Endothelial cell of umbilical vein (primary cell): ENCODE data around the gene FANK1. TPM values are rescaled to one million over a fixed set of nuclear protein-coding genes. Genes with fewer than 3 reads are reported as not detected.
"Not testable (repeated sequence)": the region's sequence is repeated elsewhere in the genome, so short reads cannot be mapped to it uniquely, and the experiment has no call there.

Experiments used
- BruUV-seq: library from RNA; stranded (reverse); fragments of 400-500 nt; replicated peaks from 2 replicates; lab custom pipeline; 2021; lab: Mats Ljungman, UMichigan
- CTCF ChIA-PET: fragments of 300-600, 350-600 bp; sonication (Branson Sonifier 250); formaldehyde crosslinking; loops from one replicate; lab custom pipeline; 2021; ENCODE audit warnings: antibody characterized with exemption, inconsistent platforms; lab: Charles Lee
- POLR2A ChIA-PET: fragments of 300-600, 350-600 bp; sonication (Branson Sonifier 250); formaldehyde crosslinking; loops from one replicate; lab custom pipeline; 2021; ENCODE audit warnings: antibody characterized with exemption, inconsistent platforms; lab: Charles Lee
- DNase-seq: peaks from one replicate; pipeline ENCODE4 v3.0.0-alpha.2; 2011; ENCODE audit warnings: low read depth, low spot score
- FAIRE-seq: peaks from 2 replicates; lab custom pipeline; 2011; peaks lifted over from hg19 to GRCh38; lab: Jason Lieb, UNC
- H2AFZ ChIP-seq: 2 replicates; pipeline ENCODE4 v1.6.0; 2012; ENCODE audit warnings: low read depth, low read length, control low read depth, inconsistent platforms
- H3K27ac ChIP-seq: 2 replicates; pipeline ENCODE4 v1.5.1; 2011; ENCODE audit warnings: low read depth, mild to moderate bottlenecking, control low read depth, low read length, moderate library complexity; ENCODE audit not compliant: insufficient read depth
- H3K27me3 ChIP-seq, 2 experiments: 2 replicates each; pipeline versions ENCODE4 v1.6.0 to v1.6.1; 2011; ENCODE audit warnings: low read length in 2 of 2, mixed read lengths in 1 of 2; ENCODE audit not compliant: control insufficient read depth in 2 of 2, insufficient read depth in 2 of 2
- H3K36me3 ChIP-seq, 2 experiments: 2 replicates in 1 of 2; 3 replicates in 1 of 2; pipeline ENCODE4 v1.5.1; 2011; ENCODE audit warnings: low read length in 2 of 2, mild to moderate bottlenecking in 1 of 2, moderate library complexity in 1 of 2; ENCODE audit not compliant: control insufficient read depth in 2 of 2, insufficient read depth in 2 of 2; ENCODE audit errors: extremely low read depth in 1 of 2
- H3K4me1 ChIP-seq: 3 replicates; pipeline ENCODE4 v1.5.1; 2011; ENCODE audit warnings: mild to moderate bottlenecking, low read length; ENCODE audit not compliant: control insufficient read depth, insufficient read depth; ENCODE audit errors: extremely low read depth
- H3K4me2 ChIP-seq: 2 replicates; pipeline ENCODE4 v1.6.1; 2011; ENCODE audit warnings: low read length, control low read depth, mixed read lengths; ENCODE audit not compliant: insufficient read depth
- H3K4me3 ChIP-seq, 3 experiments: fragments of 200-600 bp in 1 of 3; sonication (generic), shearing (Covaris generic) in 1 of 3; replicated peaks in 1 of 3; 2 replicates each; pipeline ENCODE4 v1.5.1; 2011 to 2016; ENCODE audit warnings: control low read depth in 3 of 3, low read length in 3 of 3, mild to moderate bottlenecking in 2 of 3, inconsistent platforms in 1 of 3, low read depth in 1 of 3, moderate library complexity in 1 of 3; ENCODE audit not compliant: insufficient read depth in 1 of 3
- H3K79me2 ChIP-seq: 2 replicates; pipeline ENCODE4 v1.6.0; 2012; ENCODE audit warnings: low read length, inconsistent platforms; ENCODE audit not compliant: control insufficient read depth, insufficient read depth
- H3K9ac ChIP-seq: replicated peaks from 2 replicates; pipeline ENCODE3; 2011; ENCODE audit warnings: low read length, control low read depth; ENCODE audit not compliant: insufficient read depth; ENCODE audit errors: extremely low read depth
- H3K9me1 ChIP-seq: replicated peaks from 3 replicates; pipeline ENCODE4 v1.6.0; 2011; ENCODE audit warnings: mild to moderate bottlenecking, low read length; ENCODE audit not compliant: control insufficient read depth, insufficient read depth; ENCODE audit errors: extremely low read depth
- H3K9me3 ChIP-seq: replicated peaks from 2 replicates; pipeline ENCODE4 v1.5.1; 2012; ENCODE audit warnings: low read length, inconsistent platforms; ENCODE audit not compliant: control insufficient read depth, insufficient read depth
- H4K20me1 ChIP-seq: replicated peaks from 2 replicates; pipeline ENCODE3; 2011; ENCODE audit warnings: mild to moderate bottlenecking, low read length; ENCODE audit not compliant: control insufficient read depth, insufficient read depth; ENCODE audit errors: extremely low read depth
- CTCF ChIP-seq, 2 donors: IDR thresholded peaks; 1 replicate in 1 of 2; 2 replicates in 1 of 2; pipeline ENCODE4 v1.5.1; 2011; ENCODE audit warnings: low read length in 2 of 2, mild to moderate bottlenecking in 2 of 2, moderate library complexity in 2 of 2, control low read depth in 1 of 2, inconsistent platforms in 1 of 2, low read depth in 1 of 2; ENCODE audit not compliant: insufficient read depth in 1 of 2; ENCODE audit errors: extremely low read depth in 1 of 2
- EZH2 ChIP-seq: IDR thresholded peaks from 2 replicates; pipeline ENCODE4 v1.6.1; 2012; ENCODE audit warnings: borderline replicate concordance, low read depth, mild to moderate bottlenecking, moderate library complexity, low read length, inconsistent platforms; ENCODE audit not compliant: severe bottlenecking
- FOS ChIP-seq: IDR thresholded peaks from 2 replicates; pipeline ENCODE4 v1.6.1; 2011; ENCODE audit warnings: mild to moderate bottlenecking, low read length, moderate library complexity, borderline replicate concordance; ENCODE audit not compliant: insufficient read depth
- GATA2 ChIP-seq: IDR thresholded peaks from 2 replicates; pipeline ENCODE4 v1.7.0; 2011; ENCODE audit warnings: low read depth, mild to moderate bottlenecking, moderate library complexity, mixed read lengths, low read length; ENCODE audit not compliant: insufficient read length, insufficient read depth
- JUN ChIP-seq: IDR thresholded peaks from 2 replicates; pipeline ENCODE4 v1.6.1; 2011; ENCODE audit warnings: borderline replicate concordance, low read depth; ENCODE audit not compliant: insufficient read length, insufficient read depth
- MAX ChIP-seq: IDR thresholded peaks from 2 replicates; pipeline ENCODE4 v1.6.1; 2011; ENCODE audit not compliant: insufficient read depth, insufficient read length
- MYC ChIP-seq: IDR thresholded peaks from one replicate; pipeline ENCODE4 v1.6.1; 2011; ENCODE audit warnings: mild to moderate bottlenecking, low read depth, low read length
- POLR2A ChIP-seq: IDR thresholded peaks from 2 replicates; pipeline ENCODE4 v1.6.1; 2012; ENCODE audit warnings: low read depth, mild to moderate bottlenecking, control low read depth, low read length
- POLR2AphosphoS5 ChIP-seq: IDR thresholded peaks from 2 replicates; pipeline ENCODE4 v1.6.1; 2012; ENCODE audit warnings: low read depth, mild to moderate bottlenecking, control low read depth, low read length, moderate library complexity; ENCODE audit not compliant: insufficient read depth
- dilution Hi-C: fragments of 300-500 bp; cut with MboI; formaldehyde crosslinking; loops from one replicate; pipeline ENCODE4 v1.15.0; 2019; ENCODE audit warnings: low sequenced_read_pairs; ENCODE audit not compliant: extremely low pct_ligation_motif_present
- intact Hi-C: fragments of 100-400 bp; cut with micrococcal nuclease; formaldehyde crosslinking; loops from one replicate; pipeline ENCODE4 v1.10.0; 2022
- polyA plus RNA-seq, 4 experiments: library from polyadenylated mRNA; depleted of rRNA in 3 of 4; stranded (reverse) in 3 of 4; unstranded in 1 of 4; fragments of >200 nt; gene quantifications; 2 replicates each; pipeline versions ENCODE4 v1.2.1 to v1.2.3, GENCODE V29; 2011 to 2012; ENCODE audit warnings: missing spikeins in 1 of 4
- total RNA-seq: library from RNA; stranded (reverse); gene quantifications from 2 replicates; pipeline ENCODE4 v1.2.3, GENCODE V29; 2021

Gene FANK1
- total and polyA plus RNA-seq, 2 donors (not counting 3 experiments of a cell fraction or from before 2014, with no cell fraction given), result 1.6 to 1.9 TPM

GRCh38 chr10:125926247-125926646, 29.9 kb downstream of the FANK1 start:
- dilution Hi-C loops, result no loop called here
- no peak overlapping the region for H3K27ac ChIP-seq
- CTCF ChIA-PET, result no interaction called here
- TF ChIP-seq JUN (no peak), POLR2AphosphoS5 (no peak), MAX (no peak), FOS (no peak), CTCF (IDR thresholded peaks at IDR 0.05; ENCODE audit: extremely low read depth in 1 of 2, insufficient read depth in 1 of 2, low read depth in 1 of 2, low read length in 2 of 2) (no peak), POLR2A (no peak), MYC (no peak), GATA2 (no peak), EZH2 (no peak)
- no peaks in the 10 kb centered on the region for H3K9me1 ChIP-seq
- H4K20me1 ChIP-seq, result no peaks in the 10 kb centered on the region
- H3K4me1 ChIP-seq, result no peaks in the 10 kb centered on the region
- H3K36me3 ChIP-seq, result no peaks in the 10 kb centered on the region
- H3K27me3 ChIP-seq, result no peaks in the 10 kb centered on the region
- DNase-seq, result peak; percentile 17
- BruUV-seq, result no TSS peak
- intact Hi-C loops, result no loop called here
- H3K9me3 ChIP-seq, result peaks cover 2% of the 10 kb centered on the region
- H2AFZ ChIP-seq, result no peak overlapping the region
- no peak overlapping the region for H3K4me3 ChIP-seq
- no peaks in the 10 kb centered on the region for H3K79me2 ChIP-seq
- no peak for FAIRE-seq
- no peak overlapping the region for H3K4me2 ChIP-seq
- no peak overlapping the region for H3K9ac ChIP-seq
- POLR2A ChIA-PET, result no interaction called here

GRCh38 chr10:125927265-125927664, 30.9 kb downstream of the FANK1 start:
- CTCF ChIA-PET, intact Hi-C loops, H4K20me1 ChIP-seq, FAIRE-seq, H3K9ac ChIP-seq, dilution Hi-C loops, H3K79me2 ChIP-seq, H2AFZ ChIP-seq, H3K27ac ChIP-seq, H3K4me2 ChIP-seq, H3K9me1 ChIP-seq, H3K4me3 ChIP-seq, H3K9me3 ChIP-seq, POLR2A ChIA-PET, H3K27me3 ChIP-seq, DNase-seq, BruUV-seq, H3K4me1 ChIP-seq, H3K36me3 ChIP-seq: not testable (repeated sequence)
